Inflammatory macrophage treated with lipopolysaccharide for 1 hour (primary cell): ENCODE results near the gene CDKAL1.
"Not testable (repeated sequence)": the region's sequence is repeated elsewhere in the genome, so short reads cannot be mapped to it uniquely, and the experiment has no call there.

ENCODE experiments used
- DNase-seq, 2 donors: peaks; one replicate each; pipeline ENCODE4 v3.0.0-alpha.2; 2020 to 2022

CDKAL1 gene

GRCh38 chr6:21193790-21194475, 659.7 kb downstream of the CDKAL1 start:
- DNase-seq = peak; percentile 45 to 51

DNA sequence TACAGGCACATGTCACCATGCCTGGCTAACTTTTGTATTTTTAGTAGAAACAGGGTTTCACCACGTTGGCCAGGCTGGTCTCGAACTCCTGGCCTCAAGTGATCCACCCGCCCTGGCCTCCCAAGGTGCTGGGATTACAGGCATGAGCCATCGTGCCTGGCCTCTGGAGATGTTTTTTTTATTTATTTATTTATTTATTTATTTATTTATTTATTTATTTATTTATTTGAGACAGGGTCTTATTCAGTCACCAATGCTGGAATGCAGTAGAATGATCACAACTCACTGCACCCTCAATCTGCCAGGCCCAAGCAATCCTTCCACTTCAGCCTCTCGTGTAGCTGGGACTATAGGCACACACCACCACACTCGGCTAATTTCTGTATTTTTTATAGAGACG, 661.0 kb downstream of the CDKAL1 start:
- DNase-seq = not testable (repeated sequence)

DNA sequence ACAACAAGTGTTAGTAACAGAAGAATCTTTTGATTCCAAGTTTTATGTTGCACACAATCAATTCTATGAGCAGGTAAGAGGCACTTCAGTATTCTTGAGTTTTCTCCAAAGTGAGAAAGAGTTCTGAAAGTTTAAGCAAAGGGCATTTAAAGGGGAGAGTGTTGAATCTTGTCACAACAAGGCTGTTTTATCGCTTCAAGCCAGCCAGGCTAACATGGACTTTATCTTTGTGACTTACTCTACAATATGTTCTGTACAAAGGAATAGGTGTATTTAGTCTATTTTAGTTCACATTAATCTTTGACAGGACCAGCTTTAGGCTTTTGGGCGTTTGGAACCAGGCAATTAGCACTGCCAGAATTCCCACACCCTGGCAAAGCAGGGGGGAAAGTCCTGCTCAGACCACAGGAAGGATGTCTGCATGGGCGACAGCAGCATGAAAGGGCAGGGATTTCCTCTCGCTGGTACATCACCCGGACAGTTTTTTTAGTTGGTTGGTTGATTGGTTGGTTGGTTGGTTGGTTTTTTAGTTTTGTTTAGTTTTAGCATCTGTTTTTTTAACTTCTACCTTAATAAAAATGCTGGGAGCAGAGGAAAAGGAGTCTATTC, 663.9 kb downstream of the CDKAL1 start:
- no peak for DNase-seq

DNA sequence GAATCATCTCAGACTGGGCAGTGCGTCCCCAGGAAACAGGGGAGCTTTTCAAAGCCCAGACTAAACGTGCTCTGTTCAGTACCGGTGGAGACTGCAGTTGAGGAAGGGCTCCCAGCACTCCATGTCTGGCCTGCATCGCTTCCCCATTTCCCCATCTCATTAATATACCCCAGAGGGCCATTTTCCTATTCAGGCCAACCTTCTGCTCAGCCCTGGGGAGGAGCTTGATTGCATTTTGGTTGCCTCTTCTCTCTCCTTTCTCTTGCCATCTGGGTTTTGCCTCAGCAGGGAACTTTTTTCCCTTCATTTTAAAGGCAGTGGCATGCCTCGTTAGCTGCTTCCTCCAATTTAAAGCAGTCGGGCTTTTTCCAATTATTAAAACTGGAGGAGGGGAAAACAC, 665.0 kb downstream of the CDKAL1 start:
- no peak for DNase-seq

DNA sequence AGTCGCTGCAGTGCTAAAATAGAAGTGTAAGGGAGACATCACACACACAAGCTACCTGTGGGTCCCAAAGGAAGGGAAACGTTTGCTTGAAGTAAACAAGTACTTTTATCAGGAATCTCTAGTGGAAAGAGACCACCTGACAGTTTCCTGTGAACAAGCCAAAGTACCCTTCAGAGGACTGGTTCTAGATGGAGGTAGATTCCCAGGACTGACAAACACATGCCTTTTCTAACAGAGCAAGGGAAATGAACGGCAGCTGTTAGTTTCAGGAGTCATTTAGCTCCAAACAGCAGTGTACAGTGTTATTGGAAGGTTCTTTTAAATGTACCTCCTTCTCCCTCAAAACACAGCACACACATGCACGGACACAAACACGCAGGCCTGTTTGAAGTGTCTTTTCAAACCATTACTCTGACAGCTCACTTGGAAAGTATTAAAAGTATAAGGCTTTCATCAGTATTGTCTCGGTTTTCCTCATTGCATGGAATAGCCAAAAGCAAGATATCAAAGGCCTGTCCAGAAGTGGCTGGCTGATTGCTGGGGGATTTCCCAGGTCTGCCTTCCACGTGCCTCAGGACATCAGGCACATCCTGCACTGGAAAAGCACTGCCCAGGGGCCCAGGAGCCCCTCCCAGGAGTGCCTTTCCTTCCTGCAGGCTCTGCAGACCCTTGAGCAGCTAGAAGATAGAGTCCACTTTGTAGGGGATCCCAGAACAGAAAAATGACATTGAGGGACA, 666.0 kb downstream of the CDKAL1 start:
- DNase-seq = no peak

GRCh38 chr6:21201187-21201586, 666.9 kb downstream of the CDKAL1 start:
- DNase-seq = no peak

DNA sequence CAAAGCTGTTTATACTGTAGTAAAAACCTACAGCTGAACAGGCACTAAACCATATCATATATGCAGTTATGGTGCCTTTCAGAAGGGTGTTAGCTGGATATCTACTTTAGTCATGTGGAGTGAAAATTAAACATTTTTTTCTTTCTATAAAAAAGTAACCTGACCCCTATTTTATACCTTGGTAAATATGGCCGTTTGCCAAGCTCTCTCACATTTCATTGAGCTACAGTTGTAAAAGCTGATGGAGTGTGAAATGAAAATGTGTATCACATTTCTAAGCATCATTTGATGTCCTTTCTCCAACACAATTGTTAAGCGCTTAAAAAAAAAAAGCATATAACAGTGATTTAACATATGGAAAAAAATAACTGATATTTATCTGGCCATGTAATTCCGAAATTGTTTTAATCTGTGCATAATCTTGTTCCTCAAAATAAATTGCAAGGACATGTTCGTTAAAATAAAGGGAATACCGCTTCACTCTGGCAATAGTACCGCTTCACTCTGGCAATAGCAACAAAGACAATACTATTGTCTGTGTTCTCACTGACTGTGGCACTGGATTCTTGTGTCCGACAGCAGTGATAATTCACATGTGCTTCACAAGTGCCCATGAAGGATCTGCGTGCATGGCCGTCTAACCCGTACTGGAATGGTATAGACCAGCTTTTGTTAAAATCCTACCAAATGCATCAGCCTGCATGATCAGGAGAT, 667.5 kb downstream of the CDKAL1 start:
- no peak for DNase-seq

DNA sequence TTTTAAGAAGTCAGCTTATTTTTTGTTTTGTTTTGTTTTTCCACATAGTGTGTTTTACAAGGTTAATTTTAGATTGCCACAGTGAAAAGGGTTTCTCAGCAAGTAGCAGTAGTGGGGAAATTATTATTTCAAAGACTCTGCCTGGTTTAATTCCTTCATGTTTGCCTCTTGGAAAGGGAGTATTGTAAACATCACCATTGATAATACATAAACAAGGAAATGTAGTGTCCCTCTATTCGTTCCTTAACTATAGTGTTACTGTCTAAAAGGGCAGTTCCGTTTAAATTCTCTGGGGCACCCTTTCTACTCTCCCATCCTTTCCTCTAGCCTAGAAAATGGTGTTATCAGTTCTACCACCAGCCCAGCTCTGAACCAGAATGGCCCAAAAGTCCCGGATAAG, 668.3 kb downstream of the CDKAL1 start:
- no peak for DNase-seq

GRCh38 chr6:21204951-21205350, 670.7 kb downstream of the CDKAL1 start:
- DNase-seq = no peak

- peak; percentile 5 to 15 for DNase-seq
Observed at GRCh38 chr6:21208081-21208795, 674.0 kb downstream of the CDKAL1 start.

GRCh38 chr6:21208796-21209186, 674.5 kb downstream of the CDKAL1 start:
- DNase-seq = peak in 1 of 2 donors; percentile 19

DNA sequence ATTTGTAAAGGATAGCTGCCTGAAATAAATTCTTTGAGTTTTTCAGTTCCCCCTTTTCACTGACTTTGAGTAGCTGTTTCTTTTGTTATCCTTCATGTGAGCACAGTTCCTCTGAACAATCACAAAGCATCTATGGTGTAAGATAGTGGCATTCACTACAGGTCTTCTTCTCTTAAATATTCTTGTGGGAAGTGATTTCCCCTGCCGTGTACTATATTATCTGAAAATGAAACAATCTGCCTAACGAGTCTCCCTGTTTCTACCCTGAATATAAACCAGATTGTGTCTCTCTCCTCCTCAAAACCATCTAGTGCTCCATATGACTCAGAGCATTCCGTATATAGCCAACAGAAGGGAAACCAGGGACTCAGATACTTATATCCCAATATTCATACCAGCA, 679.2 kb downstream of the CDKAL1 start:
- no peak for DNase-seq

- DNase-seq = no peak
Observed at GRCh38 chr6:21214738-21215448, 680.6 kb downstream of the CDKAL1 start.

DNA sequence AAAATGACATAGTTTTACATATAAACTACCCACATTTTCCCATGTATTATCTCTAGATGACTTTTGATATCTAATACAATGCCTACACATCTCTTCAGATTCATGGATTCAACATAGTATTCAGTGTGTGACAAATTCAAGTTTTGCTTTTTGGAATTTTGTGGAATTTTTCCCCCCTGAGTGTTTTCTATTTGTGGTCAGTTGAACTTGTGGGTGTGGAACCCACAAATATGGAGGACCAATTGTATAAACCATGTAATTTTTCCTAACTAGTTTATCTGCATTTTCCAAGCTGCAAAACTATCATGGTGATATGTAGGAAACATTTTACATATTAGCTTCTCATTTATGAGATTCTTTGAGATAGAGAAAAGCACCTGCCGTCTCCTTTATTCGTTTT, 685.0 kb downstream of the CDKAL1 start:
- no peak for DNase-seq

- no peak for DNase-seq
Observed at GRCh38 chr6:21219856-21220255, 685.6 kb downstream of the CDKAL1 start.

GRCh38 chr6:21220271-21220987, 686.2 kb downstream of the CDKAL1 start:
- DNase-seq = no peak

GRCh38 chr6:21222656-21223055, 688.4 kb downstream of the CDKAL1 start:
- DNase-seq = no peak

DNA sequence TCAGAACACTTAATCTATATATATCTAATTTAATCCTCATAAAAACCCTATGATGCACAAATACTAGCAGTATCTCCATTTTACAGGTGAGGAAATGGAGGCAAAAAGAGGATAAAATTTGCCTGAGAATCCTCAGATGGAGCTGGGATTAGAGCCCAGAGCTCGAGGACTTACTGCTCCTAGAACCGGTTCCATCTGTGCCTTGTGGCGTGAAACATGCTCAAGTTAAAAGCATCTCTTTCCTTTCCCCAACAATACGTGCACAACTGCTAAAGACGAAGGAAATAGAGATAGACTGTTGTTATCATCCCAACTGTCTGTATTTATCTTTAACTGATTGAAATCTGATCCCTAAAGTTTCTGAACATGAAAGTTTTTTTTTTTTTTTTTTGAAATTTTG, 691.7 kb downstream of the CDKAL1 start:
- no peak for DNase-seq

DNA sequence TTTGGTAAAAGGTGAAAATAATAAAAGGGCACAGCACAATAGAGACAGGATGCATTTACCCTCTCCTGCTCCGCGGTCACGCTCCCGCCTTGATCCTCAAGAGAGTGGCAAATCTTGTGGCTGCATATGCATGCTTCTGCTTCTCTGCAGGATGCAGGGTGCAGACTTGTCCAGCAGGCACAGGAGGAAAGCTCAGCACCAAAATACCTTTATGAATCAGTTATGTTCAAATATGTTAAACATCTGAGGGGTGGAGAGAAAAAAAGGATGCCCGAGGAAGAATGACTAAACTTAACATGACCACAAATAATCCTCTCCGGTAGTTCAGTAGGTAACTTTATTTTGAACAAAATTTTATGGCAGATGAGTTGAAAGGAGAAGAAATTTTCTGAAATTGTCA, 693.2 kb downstream of the CDKAL1 start:
- DNase-seq = no peak

GRCh38 chr6:21228411-21228810, 694.2 kb downstream of the CDKAL1 start:
- no peak for DNase-seq

DNA sequence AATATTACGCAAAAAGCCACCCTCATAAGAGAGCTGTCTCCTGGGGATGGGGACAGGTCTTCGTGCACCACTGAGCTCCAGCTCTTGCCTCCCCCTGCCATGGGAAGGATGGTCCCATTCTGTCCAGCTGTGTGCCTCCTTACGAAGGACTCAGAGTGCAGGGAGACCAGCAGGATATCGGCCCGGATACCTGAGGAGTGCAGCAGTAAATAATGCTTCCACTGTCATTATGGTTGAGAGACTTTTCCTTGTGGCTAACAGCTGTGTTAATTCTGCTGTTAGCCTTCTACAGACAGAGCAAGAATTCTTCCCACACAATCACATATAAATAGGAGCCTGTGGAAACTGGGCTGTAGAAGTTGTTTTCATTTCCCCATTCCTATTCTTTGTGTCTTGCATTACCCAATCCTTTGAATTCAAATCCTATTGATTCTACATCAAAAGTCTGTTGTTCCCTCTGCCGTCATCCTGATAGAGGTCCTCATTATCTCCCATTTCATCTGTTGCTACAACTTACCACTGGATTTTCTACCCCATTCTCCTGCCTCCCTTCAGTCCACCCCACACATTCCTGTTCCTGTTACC, 694.7 kb downstream of the CDKAL1 start:
- DNase-seq = no peak
